Measurements from ENCODE around the gene CMIP.

The CMIP gene

DNA sequence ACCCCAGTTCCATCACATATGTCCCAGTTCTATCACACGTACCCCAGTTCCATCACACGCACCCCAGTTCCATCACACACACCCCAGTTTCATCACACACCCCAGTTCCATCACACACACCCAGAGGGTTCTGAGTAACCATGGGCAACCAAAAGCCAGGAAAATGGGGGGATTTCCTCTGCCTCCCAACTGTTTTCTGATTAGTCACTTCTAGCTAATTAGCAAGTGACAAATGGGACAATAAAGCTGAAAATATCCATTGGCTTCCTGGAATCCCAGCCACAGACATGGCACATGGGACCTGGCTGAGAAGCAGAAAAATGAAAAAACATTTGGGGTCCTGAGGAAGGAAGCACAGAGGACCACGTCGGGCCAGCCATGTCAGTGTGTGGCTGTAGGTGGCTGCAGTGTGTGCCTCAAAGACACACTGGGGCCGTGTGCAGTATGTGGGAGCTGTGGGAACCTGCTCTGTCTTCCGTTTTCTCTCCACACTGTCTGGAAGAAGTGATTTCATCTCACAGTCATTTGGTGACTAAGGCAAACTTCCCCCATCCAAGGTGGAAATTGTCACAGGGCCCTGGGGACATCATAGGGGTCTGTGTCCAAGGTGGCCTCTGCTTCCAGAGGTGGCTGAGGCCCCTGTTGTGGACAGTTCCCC lies 106.7 kb downstream of the CMIP start:
- no peak for DNase-seq (ENCODE audit: low spot score)

DNA sequence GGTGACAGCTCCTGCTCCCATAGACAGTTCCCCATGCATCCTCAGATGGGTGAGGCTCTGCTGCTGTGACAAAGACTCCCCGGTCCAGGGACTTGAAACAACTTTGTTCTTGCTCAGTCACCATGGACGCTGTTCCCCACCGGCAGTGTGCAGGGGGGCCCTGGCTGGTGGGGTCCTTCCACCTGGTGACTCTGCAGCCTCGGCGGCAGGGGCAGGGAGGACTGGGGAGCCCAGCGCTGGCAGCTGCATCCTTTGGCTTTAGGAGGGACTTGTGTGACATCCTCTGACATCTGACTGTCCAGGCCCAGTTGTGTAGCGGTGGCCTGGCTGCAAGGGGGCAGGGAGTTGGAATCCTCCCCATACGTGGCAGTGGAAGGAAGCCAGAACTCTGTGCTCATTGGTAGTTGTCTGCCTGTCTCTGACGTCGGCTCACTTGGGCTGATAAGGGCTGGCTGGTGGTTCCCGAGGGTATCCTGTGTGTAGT lies 107.3 kb downstream of the CMIP start:
- DNase-seq (ENCODE audit: low spot score): no peak

DNA sequence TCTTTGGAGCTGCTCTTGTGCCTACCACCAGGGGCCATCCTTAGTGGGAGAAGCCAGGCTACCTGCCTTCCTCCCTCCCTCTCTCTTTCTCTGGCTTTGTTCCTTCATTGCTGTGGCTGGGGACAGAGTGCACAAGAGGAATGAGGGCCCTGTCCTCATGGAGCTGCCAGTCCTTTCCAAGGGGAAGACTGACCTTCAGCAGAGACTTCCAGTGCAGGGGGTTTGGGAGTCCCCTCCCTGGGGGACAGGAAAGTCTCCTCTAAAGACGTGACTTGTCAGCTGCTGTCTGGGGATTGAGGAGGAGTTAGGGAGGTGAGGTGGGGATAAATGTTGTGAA lies 108.1 kb downstream of the CMIP start:
- DNase-seq (ENCODE audit: low spot score): no peak

DNA sequence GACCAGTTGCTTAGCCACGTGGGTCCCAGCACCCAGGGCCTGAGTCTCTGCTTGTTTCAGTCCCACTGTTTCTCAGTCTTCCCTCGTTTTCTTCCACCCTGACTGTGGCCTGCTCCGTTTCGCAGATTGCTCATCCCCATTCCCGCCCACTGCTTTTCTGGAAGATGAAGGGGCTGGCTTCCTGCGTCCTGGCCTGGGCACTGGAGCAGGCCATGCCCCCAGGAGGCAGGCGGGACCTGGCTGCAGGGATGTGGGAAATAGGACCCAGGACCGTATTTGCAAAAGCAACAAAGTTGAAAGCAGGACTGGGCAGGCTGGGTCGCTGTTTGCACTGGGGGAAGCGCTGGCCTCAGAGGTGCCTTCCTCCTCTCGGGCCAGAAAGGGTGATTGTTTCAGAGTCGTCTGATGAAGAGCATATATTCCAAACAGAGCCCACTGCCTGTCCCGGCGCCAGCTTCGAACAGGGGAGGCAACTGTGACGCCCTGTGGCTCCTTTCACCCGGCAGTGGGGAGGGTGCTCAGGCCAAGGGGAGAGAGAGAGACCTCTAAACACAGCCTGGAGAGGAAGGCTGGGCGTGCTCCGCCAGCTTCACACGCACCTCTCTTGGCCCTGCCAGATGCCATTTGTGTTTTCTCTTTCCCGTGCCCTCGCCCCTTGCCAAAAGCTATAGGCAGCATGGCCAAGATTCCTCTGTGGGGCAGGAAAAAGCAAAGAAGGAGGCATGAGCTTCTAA lies 108.6 kb downstream of the CMIP start:
- no peak for DNase-seq (ENCODE audit: low spot score)

DNA sequence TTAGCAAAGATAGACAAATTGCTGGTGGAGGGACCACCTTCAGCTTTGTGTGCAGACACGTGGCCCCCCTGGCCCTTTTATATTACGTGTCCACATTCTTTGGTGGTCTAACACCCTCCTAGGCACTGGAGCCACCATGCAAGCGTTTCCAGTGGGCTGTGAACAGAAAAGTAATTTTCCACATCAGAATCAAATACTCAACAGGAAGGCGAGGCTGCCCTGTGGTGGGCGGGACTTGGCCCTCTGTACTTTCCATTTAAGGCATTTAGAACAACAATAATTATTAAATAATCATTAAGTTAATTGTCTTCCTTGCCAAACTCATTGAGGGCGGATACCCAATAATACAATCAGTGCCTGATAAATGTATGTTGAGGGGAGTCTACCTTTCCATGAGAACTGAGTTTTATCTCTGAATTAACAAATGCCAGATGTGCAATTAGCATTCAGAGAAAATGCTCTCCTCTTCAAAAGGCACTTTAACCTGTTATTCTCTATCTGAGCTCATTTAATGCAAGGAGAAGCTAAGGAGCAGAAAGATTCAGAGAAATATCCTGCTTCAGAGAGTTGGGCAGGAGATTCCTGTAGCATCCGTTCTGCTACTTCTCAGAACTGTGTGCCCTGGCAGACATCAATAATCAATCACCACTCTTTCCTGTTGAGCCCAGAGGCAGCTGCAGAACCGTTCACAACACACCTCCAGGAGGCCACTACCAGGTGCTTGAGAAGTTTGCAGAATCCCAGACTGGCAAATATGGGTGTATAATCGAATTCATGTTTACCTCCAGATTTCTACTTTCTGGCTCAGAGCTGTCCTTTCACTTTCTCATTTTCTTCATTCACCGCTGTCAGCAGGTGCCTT lies 109.4 kb downstream of the CMIP start:
- DNase-seq (ENCODE audit: low spot score): no peak

GRCh38 chr16:81554979-81555378 lies 110.4 kb downstream of the CMIP start:
- no peak for DNase-seq (ENCODE audit: low spot score)

DNA sequence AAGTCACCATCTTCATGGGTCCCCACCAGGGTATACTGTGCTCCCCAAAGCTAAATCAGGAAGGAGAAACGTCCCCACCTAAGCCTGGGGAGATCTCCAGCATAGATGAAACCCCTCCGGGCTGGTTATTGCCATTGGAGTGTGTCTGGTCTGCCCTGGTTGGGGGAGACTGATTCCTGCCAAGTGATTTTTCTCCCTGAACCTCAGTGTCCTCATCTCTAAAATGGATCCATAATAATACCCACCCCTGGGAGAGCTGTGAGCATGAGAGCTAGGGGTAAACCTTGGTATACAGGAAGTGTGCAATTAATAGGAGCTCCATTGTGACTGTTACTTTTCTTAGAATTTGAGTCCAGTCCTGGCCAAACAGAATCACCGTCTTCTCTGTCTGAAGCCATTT lies 111.1 kb downstream of the CMIP start:
- no peak for DNase-seq (ENCODE audit: low spot score)

- no peak for DNase-seq (ENCODE audit: low spot score)
Observed at GRCh38 chr16:81556715-81557284, 112.2 kb downstream of the CMIP start.

- no peak for DNase-seq (ENCODE audit: low spot score)
Observed at GRCh38 chr16:81558077-81558443, 113.5 kb downstream of the CMIP start.

- no peak for DNase-seq (ENCODE audit: low spot score)
Observed at GRCh38 chr16:81558444-81559175, 114.0 kb downstream of the CMIP start.

- DNase-seq (ENCODE audit: low spot score): no peak
Observed at GRCh38 chr16:81560979-81561657, 116.5 kb downstream of the CMIP start.

DNA sequence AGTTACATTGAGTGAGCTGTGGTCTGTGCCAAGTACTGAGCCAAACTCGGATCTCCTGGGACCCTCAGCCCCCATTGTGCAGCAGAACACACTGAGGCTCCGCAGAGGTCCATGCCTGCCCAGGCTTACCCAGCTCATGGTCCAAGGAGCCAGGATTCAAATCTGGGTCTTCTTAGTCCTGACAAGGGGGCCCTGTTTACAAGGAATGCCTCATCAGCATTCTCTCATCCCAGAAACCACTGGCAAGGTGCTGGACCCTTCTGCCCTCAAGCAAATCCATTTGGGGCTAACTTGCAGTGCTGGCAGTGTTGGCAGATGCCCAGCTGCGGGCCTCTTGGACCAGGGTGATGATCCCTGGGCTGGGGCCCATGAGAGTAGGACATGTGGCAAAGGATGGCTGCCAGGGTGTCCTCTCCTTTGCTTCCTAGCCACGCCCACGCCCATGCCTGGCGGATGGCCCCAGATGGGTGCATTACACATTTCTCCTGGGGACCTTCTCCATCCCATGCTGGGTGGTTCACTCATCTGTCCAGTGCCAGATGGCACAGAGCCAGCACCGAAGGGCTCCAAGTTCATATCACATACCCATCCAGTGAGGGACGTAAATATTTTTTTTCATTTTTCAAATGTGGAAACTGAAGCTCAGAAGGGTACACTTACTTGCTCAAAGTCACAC lies 117.7 kb downstream of the CMIP start:
- no peak for DNase-seq (ENCODE audit: low spot score)

DNA sequence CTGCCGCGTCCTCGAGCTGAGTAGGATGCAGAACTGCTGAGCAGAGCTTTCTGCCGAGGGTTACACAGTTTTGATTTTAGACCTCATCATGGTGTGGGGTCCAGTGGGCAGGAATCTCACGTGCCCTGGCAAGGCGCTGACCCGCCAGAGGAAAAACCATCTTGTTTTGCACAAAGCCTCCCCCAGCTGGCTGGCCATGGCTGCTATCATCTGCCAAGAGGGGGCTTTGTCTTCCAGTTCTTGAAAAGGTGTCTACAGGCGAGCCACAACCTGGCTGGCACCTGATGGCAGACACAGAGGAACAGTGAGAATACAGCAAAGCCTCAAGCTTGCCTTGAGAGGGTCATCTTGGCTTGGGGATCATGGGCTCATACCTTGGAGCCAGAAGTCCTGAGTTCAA lies 118.3 kb downstream of the CMIP start:
- no peak for DNase-seq (ENCODE audit: low spot score)

GRCh38 chr16:81564421-81564911 lies 119.9 kb downstream of the CMIP start:
- DNase-seq (ENCODE audit: low spot score): no peak

DNA sequence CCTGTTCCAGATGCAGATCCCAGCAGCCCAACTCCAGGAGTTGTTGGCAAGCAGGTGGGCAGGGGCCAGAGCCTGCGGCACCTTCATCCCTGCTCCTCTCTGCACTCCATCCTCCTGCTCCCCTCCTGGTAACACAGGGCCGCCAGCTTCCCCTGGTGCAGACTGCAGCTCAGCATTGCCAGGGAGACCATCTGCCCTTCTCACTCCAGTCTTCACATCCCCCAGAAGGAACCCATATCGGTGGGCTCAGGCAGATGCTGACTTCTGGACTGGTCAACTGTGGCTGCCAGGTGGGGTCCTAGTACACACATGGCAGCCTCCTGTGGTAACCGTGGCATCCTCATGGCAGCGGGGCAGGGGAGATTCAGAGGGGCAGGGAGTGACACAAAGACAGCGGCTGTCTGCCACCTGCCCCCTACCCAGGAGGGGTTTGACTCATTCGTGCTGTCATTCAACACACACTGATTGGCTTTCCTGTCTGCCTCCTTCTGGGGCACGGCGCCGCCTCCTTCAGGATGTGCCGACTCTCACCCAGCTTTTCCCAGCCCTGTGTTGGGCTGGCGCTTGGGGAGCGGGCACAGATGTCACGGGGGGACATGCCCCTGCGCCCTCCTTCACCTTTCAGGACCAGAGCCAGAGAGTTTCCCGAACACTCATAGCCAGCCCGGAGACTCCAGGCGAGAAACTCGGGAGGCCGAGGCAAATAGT lies 120.9 kb downstream of the CMIP start:
- DNase-seq (ENCODE audit: low spot score): no peak

- no peak for DNase-seq (ENCODE audit: low spot score)
Observed at GRCh38 chr16:81566086-81567007, 121.7 kb downstream of the CMIP start.

GRCh38 chr16:81567087-81567486 lies 122.5 kb downstream of the CMIP start:
- no peak for DNase-seq (ENCODE audit: low spot score)

- DNase-seq (ENCODE audit: low spot score): no peak
Observed at GRCh38 chr16:81567987-81568748, 123.6 kb downstream of the CMIP start.
